Lower leg skin (tissue), 3 donors: ENCODE measurements around the gene GREM1.

ENCODE experiments used
- POLR2A ChIP-seq, 2 donors: fragments of 450-650 bp; IDR thresholded peaks; one replicate each; pipeline ENCODE4 v1.6.1; 2016 to 2017; ENCODE audit warnings: antibody characterized with exemption in 2 of 2, mild to moderate bottlenecking in 1 of 2, moderate library complexity in 1 of 2
- TF ChIP-seq, protein P1 (sequence below), 3 donors: fragments of 450-650 bp; IDR thresholded peaks; one replicate each; pipeline ENCODE4 v1.5.1; 2016; ENCODE audit warnings: antibody characterized with exemption in 3 of 3, mild to moderate bottlenecking in 3 of 3, moderate library complexity in 2 of 3

DNA sequence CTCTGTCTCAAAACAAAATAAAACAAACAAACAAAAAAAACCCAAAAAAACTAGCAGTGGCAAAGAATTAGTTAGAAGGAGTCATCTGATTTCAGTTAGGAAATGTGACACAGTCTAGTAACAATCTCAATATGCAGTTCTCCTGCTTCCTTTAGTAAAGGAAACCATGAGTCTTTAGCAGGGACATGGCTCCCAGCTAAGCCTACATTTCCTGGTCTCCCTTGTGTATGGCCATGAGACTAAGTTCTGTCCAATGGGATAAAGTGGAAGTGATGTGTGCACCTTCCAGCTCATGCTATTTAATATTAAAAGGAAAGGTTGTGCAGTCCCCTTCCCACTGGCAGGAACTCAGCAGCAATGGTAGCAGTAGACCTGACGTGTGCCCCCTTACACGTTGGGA is 74.6 kb downstream of the GREM1 start:
- TF ChIP-seq, protein P1, sequence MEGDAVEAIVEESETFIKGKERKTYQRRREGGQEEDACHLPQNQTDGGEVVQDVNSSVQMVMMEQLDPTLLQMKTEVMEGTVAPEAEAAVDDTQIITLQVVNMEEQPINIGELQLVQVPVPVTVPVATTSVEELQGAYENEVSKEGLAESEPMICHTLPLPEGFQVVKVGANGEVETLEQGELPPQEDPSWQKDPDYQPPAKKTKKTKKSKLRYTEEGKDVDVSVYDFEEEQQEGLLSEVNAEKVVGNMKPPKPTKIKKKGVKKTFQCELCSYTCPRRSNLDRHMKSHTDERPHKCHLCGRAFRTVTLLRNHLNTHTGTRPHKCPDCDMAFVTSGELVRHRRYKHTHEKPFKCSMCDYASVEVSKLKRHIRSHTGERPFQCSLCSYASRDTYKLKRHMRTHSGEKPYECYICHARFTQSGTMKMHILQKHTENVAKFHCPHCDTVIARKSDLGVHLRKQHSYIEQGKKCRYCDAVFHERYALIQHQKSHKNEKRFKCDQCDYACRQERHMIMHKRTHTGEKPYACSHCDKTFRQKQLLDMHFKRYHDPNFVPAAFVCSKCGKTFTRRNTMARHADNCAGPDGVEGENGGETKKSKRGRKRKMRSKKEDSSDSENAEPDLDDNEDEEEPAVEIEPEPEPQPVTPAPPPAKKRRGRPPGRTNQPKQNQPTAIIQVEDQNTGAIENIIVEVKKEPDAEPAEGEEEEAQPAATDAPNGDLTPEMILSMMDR (IDR thresholded peaks at IDR 0.05), result no peak
- no peak for TF ChIP-seq POLR2A (IDR thresholded peaks at IDR 0.05)
